Ishikawa (cell line): Measurements from ENCODE around the gene NSG1.

Source experiments
- EP300 ChIP-seq: IDR thresholded peaks from 2 replicates; pipeline ENCODE4 v1.6.1; 2012; ENCODE audit warnings: borderline replicate concordance
- MAX ChIP-seq: IDR thresholded peaks from 2 replicates; pipeline ENCODE4 v1.6.1; 2012
- NFIC ChIP-seq: IDR thresholded peaks from 2 replicates; pipeline ENCODE4 v1.6.1; 2012
- RAD21 ChIP-seq: IDR thresholded peaks from 2 replicates; pipeline ENCODE4 v1.6.1; 2012; ENCODE audit warnings: low read depth
- REST ChIP-seq: IDR thresholded peaks from 2 replicates; pipeline ENCODE4 v1.6.1; 2012; ENCODE audit warnings: low read depth, mild to moderate bottlenecking
- TCF12 ChIP-seq: IDR thresholded peaks from 2 replicates; pipeline ENCODE4 v1.6.1; 2012; ENCODE audit warnings: low read depth
- YY1 ChIP-seq: IDR thresholded peaks from 2 replicates; pipeline ENCODE4 v1.6.1; 2012; ENCODE audit warnings: low read depth

GRCh38 chr4:4364061-4364460 is 22.8 kb upstream of the NSG1 start:
- no peak for TF ChIP-seq NFIC
- no peak for TF ChIP-seq REST
- no peak for TF ChIP-seq TCF12
- TF ChIP-seq MAX, result no peak
- no peak for TF ChIP-seq YY1
- TF ChIP-seq RAD21, result no peak
- TF ChIP-seq EP300, result no peak
